Glutamatergic neuron (in vitro differentiated cells): Measurements from ENCODE around the gene RAP1GAP2. TPM values are rescaled to one million over a fixed set of nuclear protein-coding genes. Genes with fewer than 3 reads are reported as not detected.
"Not testable (repeated sequence)": the region's sequence is repeated elsewhere in the genome, so short reads cannot be mapped to it uniquely, and the experiment has no call there.

Experiments used
- DNase-seq: peaks from one replicate; pipeline ENCODE4 v3.0.0; 2022
- H3K27ac Mint-ChIP-seq: one replicate; pipeline ENCODE4 v1.8.0; 2020; ENCODE audit warnings: mild to moderate bottlenecking, mixed read lengths, inconsistent platforms; ENCODE audit not compliant: unreplicated experiment
- H3K27me3 Mint-ChIP-seq: one replicate; pipeline ENCODE4 v1.8.0; 2020; ENCODE audit warnings: mild to moderate bottlenecking, moderate library complexity, mixed read lengths, inconsistent platforms; ENCODE audit not compliant: unreplicated experiment
- H3K36me3 Mint-ChIP-seq: one replicate; pipeline ENCODE4 v1.8.0; 2020; ENCODE audit warnings: mild to moderate bottlenecking, mixed read lengths, inconsistent platforms; ENCODE audit not compliant: unreplicated experiment
- H3K4me1 Mint-ChIP-seq: one replicate; pipeline ENCODE4 v1.8.0; 2020; ENCODE audit warnings: mild to moderate bottlenecking, low read depth, mixed read lengths, inconsistent platforms; ENCODE audit not compliant: unreplicated experiment
- H3K4me3 Mint-ChIP-seq: one replicate; pipeline ENCODE4 v1.8.0; 2020; ENCODE audit warnings: mild to moderate bottlenecking, mixed read lengths, inconsistent platforms; ENCODE audit not compliant: unreplicated experiment
- H3K9me3 Mint-ChIP-seq: one replicate; pipeline ENCODE4 v1.8.0; 2020; ENCODE audit warnings: mild to moderate bottlenecking, moderate library complexity, mixed read lengths, inconsistent platforms; ENCODE audit not compliant: unreplicated experiment
- CTCF ChIP-seq: fragments of 200-600 bp; sonication (generic); IDR thresholded peaks from one replicate; pipeline ENCODE4 v1.5.0; 2021; ENCODE audit not compliant: partially characterized antibody, unreplicated experiment
- total RNA-seq: library from RNA; stranded (reverse); fragmentation: NEBNext Ultra II Directional; extraction: Animal tissue kit (Norgen Biotek cat#: 25700); gene quantifications from one replicate; pipeline ENCODE4 v1.2.1, GENCODE V29; 2021; ENCODE audit not compliant: unreplicated experiment

RAP1GAP2 gene
- total RNA-seq, 1 donor from 2014 or later = 86.0 TPM

- no peak overlapping the region for H3K4me3 Mint-ChIP-seq
- H3K27ac Mint-ChIP-seq = peak overlapping the region; percentile 28
- no peak for TF ChIP-seq CTCF
- peaks cover 13% of the 10 kb centered on the region for H3K4me1 Mint-ChIP-seq
- H3K27me3 Mint-ChIP-seq = peaks cover 4% of the 10 kb centered on the region
- H3K36me3 Mint-ChIP-seq = no peaks in the 10 kb centered on the region
- peaks cover 3% of the 10 kb centered on the region for H3K9me3 Mint-ChIP-seq
- no peak for DNase-seq
Observed at GRCh38 chr17:2994441-2994840, 198.2 kb downstream of the RAP1GAP2 start.

GRCh38 chr17:2995377-2995776 lies 199.1 kb downstream of the RAP1GAP2 start:
- TF ChIP-seq CTCF = no peak
- peaks cover 13% of the 10 kb centered on the region for H3K4me1 Mint-ChIP-seq
- DNase-seq = no peak
- H3K36me3 Mint-ChIP-seq = no peaks in the 10 kb centered on the region
- H3K27ac Mint-ChIP-seq = peak overlapping the region; percentile 66
- H3K27me3 Mint-ChIP-seq = peaks cover 4% of the 10 kb centered on the region
- H3K4me3 Mint-ChIP-seq = no peak overlapping the region
- H3K9me3 Mint-ChIP-seq = peaks cover 3% of the 10 kb centered on the region

- peaks cover 4% of the 10 kb centered on the region for H3K27me3 Mint-ChIP-seq
- H3K27ac Mint-ChIP-seq = no peak overlapping the region
- DNase-seq = peak; percentile 36
- H3K36me3 Mint-ChIP-seq = no peaks in the 10 kb centered on the region
- TF ChIP-seq CTCF = no peak
- H3K9me3 Mint-ChIP-seq = peaks cover 3% of the 10 kb centered on the region
- H3K4me1 Mint-ChIP-seq = peaks cover 13% of the 10 kb centered on the region
- no peak overlapping the region for H3K4me3 Mint-ChIP-seq
Observed at GRCh38 chr17:2995886-2996809, 199.9 kb downstream of the RAP1GAP2 start.

GRCh38 chr17:2996810-2997670 lies 200.8 kb downstream of the RAP1GAP2 start:
- no peak overlapping the region for H3K27ac Mint-ChIP-seq

GRCh38 chr17:2998469-2998901 lies 202.2 kb downstream of the RAP1GAP2 start:
- H3K27me3 Mint-ChIP-seq, H3K36me3 Mint-ChIP-seq, H3K27ac Mint-ChIP-seq, DNase-seq, H3K4me3 Mint-ChIP-seq, H3K9me3 Mint-ChIP-seq: not testable (repeated sequence)
- peaks cover 17% of the 10 kb centered on the region for H3K4me1 Mint-ChIP-seq

More at GRCh38 chr17:2996810-2997670, 200.8 kb downstream of the RAP1GAP2 start:
- Mint-ChIP-seq H3K27me3 (peaks cover 4% of the 10 kb centered on the region), H3K9me3 (peaks cover 3% of the 10 kb centered on the region), H3K4me1 (peaks cover 13% of the 10 kb centered on the region), H3K36me3 (no peaks in the 10 kb centered on the region), H3K4me3 (no peak overlapping the region)
- DNase-seq = no peak
- no peak for TF ChIP-seq CTCF
